Endothelial cell of hepatic sinusoid (primary cell): Measurements from ENCODE around the gene ITGB3.
"Not testable (repeated sequence)": the region's sequence is repeated elsewhere in the genome, so short reads cannot be mapped to it uniquely, and the experiment has no call there.

ENCODE experiments used
- in situ Hi-C: cut with HindIII; loops from 2 replicates; pipeline ENCODE4 v1.10.0; 2017; ENCODE audit warnings: low sequenced_read_pairs

ITGB3 gene

DNA sequence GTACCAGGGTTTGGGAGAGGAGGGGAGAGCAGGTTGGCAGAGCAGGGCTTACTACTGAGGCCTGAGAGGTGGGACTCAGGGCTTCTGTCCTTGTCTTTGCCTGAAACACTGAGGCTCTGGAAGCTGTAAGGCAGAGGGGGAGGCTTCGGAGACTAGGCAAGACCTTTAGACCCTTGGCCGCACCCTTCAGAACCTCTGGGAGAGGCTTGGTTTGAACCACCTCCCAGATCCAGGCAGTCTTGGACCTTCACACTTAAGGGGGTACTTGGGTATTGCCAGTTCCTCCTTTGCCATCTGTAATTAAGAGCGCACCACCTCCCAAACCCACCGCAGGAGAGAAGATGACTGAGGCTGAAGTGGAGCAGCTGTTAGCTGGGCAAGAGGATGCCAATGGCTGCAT lies 31.6 kb upstream of the ITGB3 start:
- in situ Hi-C loops: no loop called here

DNA sequence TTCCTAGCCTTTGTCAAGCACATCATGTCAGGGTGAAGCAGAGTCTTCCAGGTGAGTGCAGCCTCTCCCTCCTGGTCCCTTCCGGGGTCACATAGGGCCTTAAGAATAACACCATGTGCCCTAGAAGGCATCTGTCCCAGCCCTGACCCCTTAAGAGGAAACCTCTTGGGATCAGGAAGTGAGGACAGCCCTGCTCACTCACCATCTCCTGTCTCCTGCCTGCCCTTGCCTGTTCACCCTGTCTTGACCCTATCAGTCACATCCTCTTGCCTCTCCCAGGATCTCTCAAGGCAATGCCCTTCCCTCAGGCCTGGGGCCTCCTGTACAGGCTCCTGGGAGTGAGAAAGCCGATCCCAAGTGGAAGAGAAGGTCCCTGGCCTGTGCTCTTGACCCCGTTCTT lies 30.6 kb upstream of the ITGB3 start:
- in situ Hi-C loops: no loop called here

DNA sequence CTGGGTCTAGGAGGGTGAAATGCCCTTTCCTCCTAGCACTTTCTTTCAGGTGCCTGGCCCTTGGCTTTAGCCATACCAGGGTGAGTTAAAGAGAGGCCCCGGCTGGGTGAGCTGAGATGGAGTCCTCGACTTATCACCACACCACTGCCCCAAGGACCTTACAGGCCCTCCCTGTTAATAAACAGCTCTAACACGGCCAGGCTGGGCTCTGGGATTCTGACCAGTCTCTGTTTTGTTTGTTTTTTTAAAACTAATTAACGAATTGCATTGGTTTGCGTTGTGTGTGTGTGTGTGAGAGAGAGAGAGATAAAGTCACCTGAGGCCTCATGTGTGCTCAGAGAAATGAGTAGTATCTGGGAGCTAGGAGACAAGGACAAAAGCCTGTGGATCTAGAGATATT lies 30.2 kb upstream of the ITGB3 start:
- in situ Hi-C loops: no loop called here

DNA sequence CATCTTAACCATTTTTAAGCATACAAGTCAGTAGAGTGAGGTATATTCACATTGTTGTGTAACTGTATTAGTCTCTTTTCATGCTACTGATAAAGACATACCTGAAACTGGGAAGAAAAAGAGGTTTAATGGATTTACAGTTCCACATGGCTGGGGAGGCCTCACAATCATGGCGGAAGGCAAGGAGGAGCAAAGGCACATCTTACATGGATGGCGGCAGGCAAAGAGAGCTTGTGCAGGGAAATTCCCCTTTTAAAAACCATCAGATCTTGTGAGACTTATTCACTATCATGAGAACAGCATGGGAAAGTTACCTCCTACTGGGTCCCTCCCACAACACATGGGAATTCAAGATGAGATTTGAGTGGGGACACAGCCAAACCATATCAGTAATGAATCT lies 29.6 kb upstream of the ITGB3 start:
- in situ Hi-C loops: not testable (repeated sequence)

DNA sequence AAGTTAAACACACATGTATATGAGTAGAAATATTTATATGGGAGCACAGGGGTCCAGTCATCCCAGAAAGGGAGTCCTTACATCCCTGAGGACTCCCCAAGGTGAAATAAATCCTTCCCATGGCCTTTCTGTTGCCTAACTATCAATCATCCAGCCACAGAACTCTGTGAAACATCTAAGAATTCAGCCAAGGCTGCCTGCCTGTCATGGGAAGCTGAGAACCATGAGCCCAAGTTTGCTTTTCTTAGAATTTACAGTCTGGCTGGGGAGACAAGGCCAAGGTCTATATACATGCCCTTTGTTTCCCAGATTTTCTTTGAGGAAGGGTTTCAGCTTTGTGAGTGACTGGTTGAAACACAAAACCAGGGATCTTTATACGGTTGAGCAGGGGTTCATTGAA lies 28.7 kb upstream of the ITGB3 start:
- in situ Hi-C loops: loop anchor here (5.0 kb wide), 1 partner anchor 37 kb away; no protein-coding TSS in a partner anchor

DNA sequence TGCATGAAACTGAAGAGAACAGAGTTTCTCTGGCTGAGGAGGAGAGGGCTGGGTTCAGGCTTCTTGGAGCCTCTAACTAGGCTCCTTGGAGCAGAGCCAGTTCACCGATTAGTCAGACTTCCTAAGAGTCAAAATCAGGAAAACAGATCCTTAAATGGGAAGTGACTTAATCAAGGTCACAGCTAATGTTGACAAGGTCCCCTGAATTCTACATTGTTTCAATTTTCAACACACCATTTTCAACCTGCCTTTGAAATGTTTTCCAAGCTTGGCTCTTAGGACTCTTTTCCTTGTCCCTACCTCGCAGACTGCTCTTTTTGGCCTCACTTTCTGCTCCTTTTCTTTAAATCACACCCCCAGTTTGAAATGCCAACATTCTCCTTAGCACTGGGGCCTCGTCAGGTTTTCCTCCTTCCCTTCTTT lies 28.2 kb upstream of the ITGB3 start:
- in situ Hi-C loops: loop anchor here (5.0 kb wide), 1 partner anchor 37 kb away; no protein-coding TSS in a partner anchor

DNA sequence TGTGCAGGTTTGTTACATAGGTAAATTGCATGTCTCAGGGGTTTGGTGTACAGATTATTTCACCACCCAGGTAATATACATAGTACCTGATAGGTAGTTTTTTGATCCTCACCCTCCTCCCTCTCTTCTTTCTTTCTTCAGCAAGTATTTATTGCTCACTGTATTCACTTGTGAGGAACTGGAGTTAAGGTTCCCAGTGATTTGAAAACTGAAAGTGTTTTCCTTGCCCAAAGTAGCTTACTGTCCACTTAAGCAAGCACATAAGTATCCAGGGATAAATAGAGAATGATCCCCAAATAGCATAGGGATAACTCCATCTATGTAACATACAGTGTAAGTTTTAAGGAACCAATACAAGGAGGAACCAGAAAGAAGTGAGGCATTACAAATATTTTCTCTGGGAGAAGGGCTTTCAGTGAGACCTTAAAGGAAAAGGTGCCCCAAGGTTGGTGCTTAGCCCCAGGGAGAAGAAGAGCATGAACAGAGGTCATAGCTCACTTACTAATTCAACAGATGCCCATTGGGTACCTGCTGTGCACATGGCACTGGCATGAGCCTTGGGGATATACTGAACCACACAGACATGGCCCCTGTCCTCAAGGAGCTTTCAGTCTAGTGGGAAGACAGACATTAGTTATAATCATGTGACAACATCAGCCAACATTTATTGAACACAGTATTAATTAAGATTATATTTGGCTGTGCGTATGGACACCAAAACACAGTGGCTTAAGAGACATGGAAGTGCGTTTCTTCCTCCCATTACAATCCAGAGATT lies 27.5 kb upstream of the ITGB3 start:
- in situ Hi-C loops: loop anchor here (5.0 kb wide), 1 partner anchor 36 kb away; no protein-coding TSS in a partner anchor

DNA sequence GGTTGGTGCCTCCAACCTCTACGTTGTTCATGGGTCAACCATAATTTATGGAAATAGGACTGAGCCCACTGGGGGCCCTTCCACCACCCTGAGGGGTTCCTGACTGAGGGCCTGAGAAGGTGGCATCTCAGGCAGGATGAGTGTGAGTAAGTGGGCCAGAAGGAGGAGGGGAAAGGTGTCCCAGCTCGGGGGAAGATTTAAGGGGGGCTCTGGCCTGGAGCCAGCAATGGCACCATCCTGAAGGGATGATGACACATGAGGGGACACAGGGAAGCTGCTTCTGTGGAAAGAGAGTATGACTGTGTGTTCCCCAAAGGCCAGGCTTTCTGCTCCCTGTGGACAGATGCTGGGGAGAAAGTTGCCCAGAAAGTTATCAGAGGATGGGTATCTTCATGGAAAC lies 25.8 kb upstream of the ITGB3 start:
- in situ Hi-C loops: loop anchor here (5.0 kb wide), 1 partner anchor 34 kb away; no protein-coding TSS in a partner anchor

DNA sequence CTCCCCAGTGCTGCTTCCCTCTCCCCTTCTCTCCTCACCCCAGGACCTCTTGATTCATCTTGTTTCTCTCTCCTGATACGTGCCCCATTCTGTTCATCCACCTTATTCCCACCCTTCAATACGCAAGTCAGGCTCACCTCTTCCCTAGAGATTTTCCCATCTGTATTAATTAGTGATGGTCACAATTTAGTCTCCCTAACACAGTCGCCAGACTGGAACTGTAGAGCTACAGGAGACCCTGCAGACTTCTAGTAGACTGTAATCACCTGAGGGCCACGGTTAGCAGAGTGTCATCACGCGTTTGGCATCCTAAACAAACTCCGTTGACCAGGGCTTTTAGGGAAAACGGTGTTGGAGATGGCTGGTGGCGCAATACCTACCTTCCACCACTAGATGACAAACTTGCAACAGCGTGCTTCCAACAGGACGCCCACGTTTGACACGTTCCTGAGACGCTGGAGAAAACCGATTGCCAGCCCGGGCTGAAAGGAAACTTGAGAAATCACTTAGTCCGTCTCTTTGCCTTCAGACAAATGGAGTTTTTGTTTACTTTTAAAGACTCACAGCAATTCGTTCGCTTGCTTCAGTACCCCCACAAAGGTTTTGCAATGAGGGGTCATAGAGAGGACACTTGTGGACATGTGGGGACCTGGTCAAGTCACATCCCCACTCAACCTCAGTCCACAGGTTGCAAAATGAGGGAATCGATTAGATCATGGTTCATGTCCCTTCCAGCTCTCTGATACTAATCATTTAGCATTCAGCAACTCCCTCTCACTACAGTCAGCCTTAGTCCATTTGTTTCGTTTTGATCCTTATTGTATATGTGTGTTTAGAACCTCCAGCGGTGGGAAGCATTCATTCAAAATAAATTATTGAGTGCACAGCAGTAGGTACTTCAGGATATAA lies 23.8 kb upstream of the ITGB3 start:
- in situ Hi-C loops: loop anchor here (5.0 kb wide), 1 partner anchor 33 kb away; no protein-coding TSS in a partner anchor

DNA sequence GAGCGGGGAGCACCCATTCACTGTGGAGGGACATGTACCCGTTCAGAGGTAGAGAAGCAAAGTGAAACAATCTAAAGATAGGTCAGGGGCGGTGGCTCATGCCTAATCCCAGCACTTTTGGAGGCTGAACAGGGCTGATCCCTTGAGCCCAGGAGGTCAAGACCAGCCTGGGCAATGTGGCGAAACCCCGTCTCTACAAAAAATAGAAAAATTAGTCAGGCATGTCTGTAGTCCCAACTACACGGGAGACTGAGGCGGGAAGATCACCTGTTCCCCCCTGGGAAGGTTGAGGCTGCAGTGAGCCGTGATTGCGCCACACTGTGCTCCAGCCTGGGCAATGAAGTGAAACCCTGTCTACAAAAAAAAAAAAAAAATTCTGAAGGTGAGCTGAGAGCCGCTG lies 22.8 kb upstream of the ITGB3 start:
- in situ Hi-C loops: no loop called here

DNA sequence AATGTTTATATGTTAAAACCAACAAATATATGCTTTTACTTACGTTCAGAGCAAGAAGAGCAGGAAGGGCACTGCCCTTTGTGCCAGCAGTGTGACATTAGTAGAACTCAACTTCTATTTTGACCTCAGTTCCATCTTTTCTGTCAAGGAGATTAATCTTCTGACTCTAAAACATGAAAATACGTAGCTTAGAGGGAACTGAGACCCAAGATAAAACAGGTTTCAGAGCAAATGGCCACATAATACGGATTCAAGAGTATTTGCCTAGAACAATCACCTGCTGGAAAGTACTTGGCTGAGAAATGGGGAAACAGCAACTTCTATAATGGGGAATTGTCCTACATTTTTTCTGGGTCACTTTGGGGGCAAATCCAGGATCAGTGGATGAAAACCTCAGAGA lies 22.3 kb upstream of the ITGB3 start:
- in situ Hi-C loops: no loop called here

DNA sequence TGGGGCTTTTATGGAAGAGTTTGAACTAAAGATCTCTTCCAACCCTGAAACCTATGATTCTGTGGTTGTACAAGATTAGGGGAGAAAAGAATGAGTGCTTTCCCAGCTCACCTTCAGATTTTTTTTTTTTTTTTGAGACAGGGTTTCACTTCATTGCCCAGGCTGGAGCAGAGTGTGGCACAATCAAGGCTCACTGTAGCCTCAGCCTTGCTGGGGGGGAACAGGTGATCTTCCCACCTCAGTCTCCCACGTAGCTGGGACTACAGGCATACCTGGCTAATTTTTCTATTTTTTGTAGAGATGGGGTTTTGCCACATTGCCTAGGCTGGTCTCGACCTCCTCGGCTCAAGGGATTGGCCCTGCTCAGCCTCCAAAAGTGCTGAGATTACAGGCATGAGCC lies 21.8 kb upstream of the ITGB3 start:
- in situ Hi-C loops: no loop called here

DNA sequence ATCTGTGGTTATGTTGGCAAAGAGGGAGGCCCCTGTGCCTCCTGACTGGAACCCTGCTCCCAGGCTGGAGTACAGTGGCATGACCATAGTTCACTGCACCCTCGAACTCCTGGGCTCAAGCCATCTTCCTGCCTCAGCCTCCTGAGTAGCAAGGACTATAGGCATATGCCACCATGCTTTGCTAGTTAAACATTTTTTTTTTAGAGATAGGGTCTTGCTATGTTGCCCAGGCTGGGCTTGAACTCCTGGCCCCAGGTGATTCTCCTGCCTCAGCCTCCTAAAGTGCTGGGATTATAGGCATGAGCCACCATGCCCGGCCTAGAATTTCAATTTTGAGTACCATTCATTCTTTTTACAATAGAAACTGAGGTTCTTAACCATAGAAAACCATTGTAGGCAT lies 21.2 kb upstream of the ITGB3 start:
- in situ Hi-C loops: no loop called here

DNA sequence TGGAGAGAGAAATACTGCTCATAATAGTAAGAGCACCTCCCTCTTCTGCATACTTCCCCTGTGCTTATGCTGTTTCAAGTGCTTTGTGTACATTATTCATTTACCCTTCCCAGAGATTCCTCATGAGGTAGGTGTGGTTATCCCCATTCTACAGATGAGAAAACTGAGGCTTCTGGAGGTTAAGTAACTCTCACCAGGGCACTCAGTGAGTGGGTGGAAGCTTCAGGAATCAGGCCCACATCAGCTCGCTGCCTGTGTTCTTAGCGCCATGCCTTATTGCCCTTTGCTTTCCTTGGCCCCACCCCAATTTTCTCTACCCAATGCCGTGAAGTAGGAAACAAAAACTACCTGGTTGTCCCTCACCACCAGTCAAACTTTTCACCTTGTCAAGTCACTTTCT lies 18.1 kb upstream of the ITGB3 start:
- in situ Hi-C loops: loop anchor here (5.0 kb wide), 1 partner anchor 77 kb away; no protein-coding TSS in a partner anchor

DNA sequence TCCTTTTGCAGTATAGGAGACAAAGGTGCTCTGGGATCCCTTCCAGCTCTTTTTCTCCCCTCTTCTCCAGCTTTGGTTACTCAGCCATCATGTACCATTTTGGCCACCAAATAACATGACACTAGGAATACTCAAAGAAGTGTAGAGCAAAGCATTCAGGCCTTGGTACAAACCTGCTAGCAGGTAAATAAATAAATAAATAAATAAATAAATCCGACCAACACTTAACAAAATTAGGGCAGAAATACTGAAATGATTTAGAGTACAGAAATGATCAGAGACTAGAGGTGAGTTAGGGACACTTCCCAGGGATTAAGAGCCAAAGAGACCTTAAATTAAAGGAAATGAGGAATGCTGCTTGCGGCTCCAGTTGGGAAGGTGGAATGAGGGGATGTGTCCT lies 17.7 kb upstream of the ITGB3 start:
- in situ Hi-C loops: loop anchor here (5.0 kb wide), 1 partner anchor 76 kb away; no protein-coding TSS in a partner anchor

DNA sequence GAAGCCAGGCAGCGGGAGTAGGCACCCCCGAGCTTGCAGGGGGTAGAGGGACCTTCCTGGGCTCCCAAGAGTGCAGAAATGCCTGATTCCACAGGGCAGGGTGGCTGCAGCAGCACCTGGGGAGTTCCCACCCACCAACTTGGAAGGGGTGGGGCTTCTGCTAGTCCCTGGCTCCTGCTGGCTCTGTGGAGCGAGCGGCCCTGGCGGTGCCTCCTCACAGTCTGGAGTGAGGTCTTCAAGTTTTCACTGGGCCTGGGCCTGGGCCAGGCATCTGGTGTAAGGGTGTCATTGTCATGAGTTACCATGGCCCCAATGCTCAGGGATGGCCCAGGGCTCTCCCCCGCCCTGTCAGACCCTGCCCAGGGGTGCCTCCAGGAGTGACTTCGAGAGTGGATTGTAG lies 15.8 kb upstream of the ITGB3 start:
- in situ Hi-C loops: loop anchor here (5.0 kb wide), 1 partner anchor 74 kb away; no protein-coding TSS in a partner anchor

DNA sequence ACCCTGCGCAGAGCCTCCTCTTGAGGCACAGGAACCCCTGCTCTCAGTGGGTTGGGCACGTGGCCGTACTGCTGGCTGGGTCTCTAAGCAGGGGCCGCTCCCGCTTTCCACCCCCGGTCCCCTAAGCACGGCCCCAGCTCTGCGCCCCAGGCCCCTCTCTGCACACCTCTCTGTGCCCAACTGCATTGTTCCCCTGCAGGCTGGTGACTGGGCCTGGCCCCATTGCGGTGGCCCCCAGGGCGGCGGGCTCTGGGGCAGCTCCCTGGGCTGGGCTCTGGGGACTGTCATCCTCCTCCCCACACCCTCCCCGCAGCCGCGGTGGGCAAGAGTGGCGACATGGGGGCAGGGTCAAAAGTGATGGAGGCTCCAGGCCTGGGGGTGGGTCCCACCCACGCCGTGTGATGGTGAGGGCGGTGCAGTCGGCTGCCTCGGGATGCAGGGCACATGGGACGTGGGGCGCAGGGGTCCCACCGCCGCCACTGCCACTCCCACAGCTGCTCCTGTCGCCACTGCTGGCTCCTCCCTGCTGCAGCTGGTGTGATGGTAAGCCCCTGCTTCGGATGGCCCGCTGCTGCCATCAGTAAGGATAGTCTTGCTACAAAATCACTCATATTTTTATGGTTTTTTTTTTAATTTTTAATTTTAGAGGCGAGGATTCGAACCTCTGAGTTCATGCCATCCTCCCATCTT lies 15.2 kb upstream of the ITGB3 start:
- in situ Hi-C loops: loop anchor here (5.0 kb wide), 1 partner anchor 74 kb away; no protein-coding TSS in a partner anchor

DNA sequence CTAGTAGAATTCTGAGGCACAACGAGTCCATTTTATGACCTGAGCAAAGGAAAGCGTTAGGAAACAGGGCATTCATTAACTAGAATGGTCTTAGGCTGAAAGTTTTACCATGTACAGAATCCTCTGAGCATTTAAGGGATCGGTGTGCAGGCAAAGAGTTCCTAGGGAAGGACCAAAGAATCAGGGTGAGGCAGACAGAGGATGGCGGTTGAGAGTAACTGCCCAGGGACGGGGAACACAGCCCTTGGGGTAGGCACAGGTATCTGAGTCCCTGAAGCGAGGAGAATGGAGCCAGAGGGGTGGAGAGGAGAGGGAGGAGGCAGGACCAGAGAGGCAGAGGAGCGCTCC lies 14.0 kb upstream of the ITGB3 start:
- in situ Hi-C loops: loop anchor here (5.0 kb wide), 1 partner anchor 73 kb away; no protein-coding TSS in a partner anchor

DNA sequence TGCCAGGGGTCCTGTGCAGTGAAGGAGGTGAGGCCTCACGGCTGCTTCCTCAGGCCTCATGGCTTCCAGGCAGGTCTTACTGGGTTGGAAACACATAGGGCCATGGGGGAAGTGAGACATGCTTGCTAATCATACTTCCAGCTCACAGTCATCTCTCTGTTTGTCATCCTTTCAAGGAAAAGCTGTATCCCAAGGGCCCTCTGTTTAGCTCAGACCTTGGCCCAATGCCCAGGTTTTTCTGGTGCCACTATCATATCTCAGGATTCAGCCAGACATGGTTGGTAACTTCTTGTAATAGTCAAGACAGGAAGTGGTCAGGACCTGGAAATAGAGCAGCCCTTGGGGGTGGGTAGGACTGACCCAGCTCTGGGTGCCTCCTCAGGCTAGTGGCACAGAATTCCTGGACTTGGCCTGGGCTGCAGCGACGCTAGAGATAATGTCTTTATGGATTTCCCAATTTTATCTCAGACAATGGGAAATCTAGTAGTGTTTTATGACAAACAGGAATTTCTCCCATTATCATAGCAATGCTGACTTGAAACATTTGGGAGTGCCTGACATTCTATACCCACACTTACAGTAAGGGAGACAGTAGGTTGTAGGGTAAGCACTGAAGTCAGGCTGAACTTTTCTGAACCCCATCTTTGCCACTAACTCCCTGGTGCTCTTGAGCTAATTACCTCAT lies 13.5 kb upstream of the ITGB3 start:
- in situ Hi-C loops: loop anchor here (5.0 kb wide), 1 partner anchor 72 kb away; no protein-coding TSS in a partner anchor

DNA sequence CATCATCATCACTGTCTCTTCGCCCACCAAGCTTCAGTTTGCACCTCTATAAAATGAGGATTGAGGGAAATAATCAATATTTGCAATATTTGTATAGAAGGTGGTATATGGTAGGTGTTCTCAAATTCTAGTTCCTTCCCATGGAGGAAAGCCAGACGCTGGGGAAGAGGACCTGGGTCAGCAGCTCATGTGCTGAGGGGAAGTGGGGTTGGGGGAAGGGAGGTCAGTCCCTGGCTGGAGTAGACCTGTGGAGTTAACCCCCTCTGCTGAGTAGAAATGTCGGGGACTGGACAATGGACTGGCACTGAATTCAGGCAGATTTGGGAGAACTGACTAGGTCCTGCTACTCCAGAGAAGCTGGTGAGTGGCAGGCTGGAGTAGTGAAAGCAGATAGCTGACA lies 12.8 kb upstream of the ITGB3 start:
- in situ Hi-C loops: no loop called here
